Erythroblast (primary cell): ENCODE data around the gene GPR156.
"Not testable (repeated sequence)": the region's sequence is repeated elsewhere in the genome, so short reads cannot be mapped to it uniquely, and the experiment has no call there.

ENCODE experiments used
- DNase-seq, 2 experiments: peaks; one replicate each; lab custom pipeline; 2025; lab: John Stamatoyannopoulos, UW
- GATA1 ChIP-seq: IDR thresholded peaks from 2 replicates; pipeline ENCODE4 v1.6.1; 2011; ENCODE audit warnings: low read depth, mild to moderate bottlenecking, control low read depth, low read length, moderate library complexity
- POLR2A ChIP-seq: IDR thresholded peaks from 2 replicates; pipeline ENCODE4 v1.6.1; 2011; ENCODE audit warnings: mild to moderate bottlenecking, low read length

GPR156 gene

GRCh38 chr3:120170223-120170622 is 114.8 kb downstream of the GPR156 start:
- DNase-seq, result no peak
- TF ChIP-seq GATA1 (no peak), POLR2A (no peak)

- DNase-seq, result no peak
- no peak for TF ChIP-seq POLR2A
- TF ChIP-seq GATA1, result no peak
These were observed 115.6 kb downstream of the GPR156 start for GRCh38 chr3:120169407-120169806.

- no peak for DNase-seq
- TF ChIP-seq POLR2A, result no peak
- no peak for TF ChIP-seq GATA1
These were observed 116.4 kb downstream of the GPR156 start for GRCh38 chr3:120168611-120169010.

GRCh38 chr3:120168038-120168437 is 117.0 kb downstream of the GPR156 start:
- no peak for DNase-seq

GRCh38 chr3:120167488-120167887 is 117.5 kb downstream of the GPR156 start:
- no peak for DNase-seq
- TF ChIP-seq GATA1 (no peak), POLR2A (no peak)

More at GRCh38 chr3:120168038-120168437, 117.0 kb downstream of the GPR156 start:
- TF ChIP-seq GATA1 (no peak), POLR2A (no peak)

GRCh38 chr3:120163816-120164215 is 121.2 kb downstream of the GPR156 start:
- no peak for TF ChIP-seq POLR2A
- no peak for TF ChIP-seq GATA1
- DNase-seq, result no peak

GRCh38 chr3:120163026-120163425 is 122.0 kb downstream of the GPR156 start:
- no peak for TF ChIP-seq GATA1
- no peak for TF ChIP-seq POLR2A
- no peak for DNase-seq

- TF ChIP-seq GATA1 (no peak), POLR2A (no peak)
- no peak for DNase-seq
These were observed 122.6 kb downstream of the GPR156 start for GRCh38 chr3:120162400-120162799.

GRCh38 chr3:120161902-120162301 is 123.1 kb downstream of the GPR156 start:
- DNase-seq, result no peak
- TF ChIP-seq POLR2A, result no peak
- no peak for TF ChIP-seq GATA1

GRCh38 chr3:120160050-120160449 is 125.0 kb downstream of the GPR156 start:
- peak; percentile 20 to 73 for DNase-seq
- TF ChIP-seq GATA1, result no peak
- TF ChIP-seq POLR2A, result no peak

- no peak for TF ChIP-seq POLR2A
- no peak for TF ChIP-seq GATA1
- DNase-seq, result no peak
These were observed 127.3 kb downstream of the GPR156 start for GRCh38 chr3:120157681-120158080.

GRCh38 chr3:120157113-120157512 is 127.9 kb downstream of the GPR156 start:
- TF ChIP-seq GATA1, result no peak
- TF ChIP-seq POLR2A, result no peak
- DNase-seq, result no peak

- TF ChIP-seq GATA1 (no peak), POLR2A (no peak)
- DNase-seq, result no peak
These were observed 128.3 kb downstream of the GPR156 start for GRCh38 chr3:120156699-120157098.

GRCh38 chr3:120155694-120156093 is 129.3 kb downstream of the GPR156 start:
- not testable (repeated sequence) for DNase-seq

- TF ChIP-seq GATA1 (no peak), POLR2A (no peak)
- DNase-seq, result no peak
These were observed 129.9 kb downstream of the GPR156 start for GRCh38 chr3:120155108-120155507.
